GM19099 (cell line): Measurements from ENCODE around the gene PGAP6.

Source experiments
- POLR2A ChIP-seq: IDR thresholded peaks from 3 replicates; pipeline ENCODE4 v1.6.1; 2011; ENCODE audit warnings: low read depth; ENCODE audit not compliant: insufficient read length; ENCODE audit errors: extremely low read depth

The PGAP6 gene

GRCh38 chr16:392450-393030 lies 10.8 kb upstream of the PGAP6 start:
- TF ChIP-seq POLR2A, result no peak

GRCh38 chr16:391885-392335 lies 10.1 kb upstream of the PGAP6 start:
- no peak for TF ChIP-seq POLR2A

GRCh38 chr16:389352-389751 lies 7.6 kb upstream of the PGAP6 start:
- TF ChIP-seq POLR2A, result no peak

GRCh38 chr16:386641-387156 lies 4.9 kb upstream of the PGAP6 start:
- no peak for TF ChIP-seq POLR2A

DNA sequence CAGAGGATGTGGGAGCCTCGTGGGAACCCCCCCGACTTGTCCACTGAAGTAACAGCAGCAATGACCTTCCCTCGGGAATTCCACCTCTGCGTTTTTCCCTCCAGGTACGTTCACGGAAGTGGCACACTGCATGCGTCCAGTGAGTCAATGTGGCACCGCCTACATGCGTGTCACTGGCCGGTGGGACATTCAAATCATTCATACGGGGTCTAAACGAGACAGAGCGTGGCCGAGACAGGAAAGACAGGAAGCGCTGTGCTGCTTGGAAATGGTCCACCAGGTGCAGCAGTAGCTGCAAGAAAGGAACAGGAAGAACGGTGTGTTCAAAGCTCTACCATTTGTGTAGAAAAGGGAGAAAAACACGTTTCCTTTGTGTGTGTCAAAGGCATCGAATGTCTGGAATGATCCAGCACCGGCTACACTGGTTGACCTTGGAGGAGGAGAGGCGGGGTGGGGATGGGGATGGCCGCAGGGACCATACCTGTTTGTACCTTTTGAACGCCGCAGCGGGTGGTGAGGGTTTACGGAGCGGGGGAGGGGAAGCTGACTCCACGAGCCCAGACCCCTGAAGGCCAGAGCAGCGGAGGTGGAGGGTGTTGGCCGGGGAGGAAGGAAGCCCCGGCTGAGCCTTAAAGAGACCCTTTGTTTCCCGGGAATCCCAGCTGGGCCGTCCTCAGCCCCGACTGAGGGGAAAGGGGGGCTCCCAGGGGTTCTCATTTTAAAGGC lies 1.7 kb upstream of the PGAP6 start:
- TF ChIP-seq POLR2A, result no peak

GRCh38 chr16:381012-381788 lies 578 bp downstream of the PGAP6 start:
- no peak for TF ChIP-seq POLR2A

- no peak for TF ChIP-seq POLR2A
Measured at GRCh38 chr16:380762-381011, 1.1 kb downstream of the PGAP6 start.

GRCh38 chr16:379961-380761 lies 1.6 kb downstream of the PGAP6 start:
- no peak for TF ChIP-seq POLR2A

- TF ChIP-seq POLR2A, result no peak
Measured at GRCh38 chr16:379183-379960, 2.4 kb downstream of the PGAP6 start.

GRCh38 chr16:378821-379182 lies 3.0 kb downstream of the PGAP6 start:
- TF ChIP-seq POLR2A, result no peak

DNA sequence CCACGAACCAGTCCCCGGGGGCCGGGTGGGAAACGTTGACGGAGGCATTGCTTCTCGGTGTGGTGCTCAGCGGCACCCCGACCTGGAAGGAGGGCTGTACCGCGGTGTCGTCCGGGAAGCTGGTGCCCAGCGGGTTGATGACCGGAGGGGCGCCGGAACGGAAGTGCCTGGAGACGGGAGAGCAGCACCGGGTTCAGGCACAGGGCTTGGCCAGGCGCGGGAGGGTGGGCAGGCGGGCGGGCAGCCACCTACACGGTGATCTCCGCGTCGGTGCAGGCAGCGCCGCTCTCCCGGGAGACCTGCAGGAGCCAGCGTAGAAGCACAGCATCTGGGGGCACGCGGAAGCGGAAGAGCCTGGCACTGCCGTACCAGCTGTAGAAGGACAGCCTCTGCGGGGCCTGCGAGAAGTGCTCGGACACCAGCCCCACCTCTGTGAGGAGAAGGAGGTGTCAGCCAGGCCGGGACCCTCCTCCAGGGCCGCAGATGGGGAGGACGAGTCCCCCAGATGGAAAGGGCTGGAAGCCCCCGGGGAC lies 4.3 kb downstream of the PGAP6 start:
- no peak for TF ChIP-seq POLR2A

DNA sequence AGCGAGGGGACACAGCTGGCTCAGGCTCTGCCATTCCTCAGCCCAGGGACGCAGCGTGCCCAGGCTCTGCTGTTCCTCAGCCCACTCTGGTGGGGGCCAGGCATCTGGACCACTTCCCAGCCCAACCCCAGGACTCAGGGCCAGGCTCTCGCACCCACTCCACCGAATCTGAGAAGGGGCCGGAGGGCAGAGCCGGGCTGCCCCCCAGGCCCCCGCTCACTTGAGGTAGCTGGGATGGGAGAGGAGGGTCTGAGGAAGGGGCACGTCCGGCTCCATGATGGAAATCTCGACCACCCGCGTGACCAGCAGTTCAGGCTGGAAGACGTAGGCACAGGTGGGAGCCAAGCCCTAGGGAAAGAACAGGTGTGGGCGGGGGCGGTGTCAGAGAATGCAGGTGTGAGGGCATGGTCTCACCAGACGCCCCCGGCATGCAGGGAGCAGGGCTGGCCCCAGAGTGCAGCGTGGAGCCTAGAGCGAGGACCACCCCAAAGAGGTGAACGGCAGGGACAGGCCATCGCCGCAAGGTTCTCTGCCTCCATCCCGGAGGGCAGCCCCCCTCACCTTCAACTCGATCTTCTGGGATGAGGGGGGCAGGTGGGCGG lies 4.9 kb downstream of the PGAP6 start:
- no peak for TF ChIP-seq POLR2A

DNA sequence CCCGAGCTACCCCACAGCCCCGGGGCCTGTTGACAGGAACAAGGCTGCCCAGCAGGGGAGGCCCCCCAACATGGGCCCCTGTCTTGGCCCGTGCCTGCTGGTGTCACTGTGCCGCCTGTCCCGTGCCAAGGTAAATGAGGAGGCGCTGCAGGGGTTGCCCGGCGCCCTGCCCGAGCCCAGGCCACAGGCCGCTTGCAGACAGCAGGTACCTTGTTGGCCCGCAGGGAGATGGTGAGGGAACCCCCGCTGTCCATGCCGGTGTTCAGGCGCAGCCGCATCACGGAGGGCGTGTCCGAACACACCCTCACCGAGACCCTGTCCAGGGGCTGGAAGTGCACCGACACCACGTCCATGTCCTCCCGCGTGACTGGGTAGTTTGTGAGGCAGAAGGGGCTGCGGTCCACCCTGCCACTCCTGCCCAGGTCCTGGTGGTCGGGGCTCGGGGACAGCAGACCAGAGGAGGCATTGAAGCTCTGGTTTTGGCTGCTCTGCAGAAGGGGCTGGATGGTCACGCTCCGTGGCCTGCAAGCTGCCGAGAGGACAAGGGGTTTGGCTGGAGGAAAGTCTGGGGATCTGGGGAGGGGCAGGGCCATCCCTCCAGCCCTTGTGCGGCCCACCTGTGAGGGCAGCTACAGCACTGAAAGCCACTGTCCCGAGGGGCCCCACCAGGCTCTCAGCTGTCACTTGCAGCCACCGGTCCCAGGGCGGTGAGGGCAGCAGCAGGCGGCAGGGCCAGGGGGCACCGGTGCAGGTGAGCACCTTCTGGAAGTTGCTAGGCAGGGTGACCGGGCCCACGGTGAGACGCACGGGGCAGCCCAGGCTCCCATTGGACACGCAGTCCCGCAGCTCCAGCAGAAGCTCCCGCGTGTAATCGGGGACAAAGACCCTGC lies 5.6 kb downstream of the PGAP6 start:
- TF ChIP-seq POLR2A, result no peak

GRCh38 chr16:375212-375611 lies 6.6 kb downstream of the PGAP6 start:
- no peak for TF ChIP-seq POLR2A

DNA sequence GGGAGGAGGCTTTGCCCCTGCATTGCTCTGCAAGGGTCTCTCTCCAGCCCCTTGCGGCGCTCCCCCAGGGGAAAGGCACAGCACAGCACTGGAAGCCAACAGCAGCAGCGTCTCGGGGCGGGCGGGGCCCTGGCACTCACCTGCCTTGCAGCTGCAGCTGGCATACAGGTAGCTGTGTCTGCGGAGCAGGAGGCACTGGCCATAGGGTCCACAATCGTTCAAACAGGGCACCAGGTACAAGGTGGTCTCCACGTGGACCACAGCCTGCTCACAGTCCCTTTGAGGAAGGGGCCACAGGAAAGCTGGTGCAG lies 7.2 kb downstream of the PGAP6 start:
- no peak for TF ChIP-seq POLR2A
